H1 (cell line): Measurements from ENCODE around the gene NPHP3. TPM values are rescaled to one million over a fixed set of nuclear protein-coding genes. Genes with fewer than 3 reads are reported as not detected.
A peak's percentile ranks its signal among the peaks of the same experiment; 100 is the strongest.

ENCODE experiments used
- BACH1 ChIP-seq: IDR thresholded peaks from 2 replicates; pipeline ENCODE4 v1.6.1; 2012; ENCODE audit warnings: low read length, improper control_type of control experiment
- BRCA1 ChIP-seq: IDR thresholded peaks from 2 replicates; pipeline ENCODE4 v1.6.1; 2012; ENCODE audit warnings: low read depth, low read length, improper control_type of control experiment
- CEBPB ChIP-seq: IDR thresholded peaks from 2 replicates; pipeline ENCODE4 v1.6.1; 2012; ENCODE audit warnings: low read depth, low read length
- CHD2 ChIP-seq: IDR thresholded peaks from 2 replicates; pipeline ENCODE4 v1.6.1; 2012; ENCODE audit warnings: low read length, improper control_type of control experiment
- HDAC6 ChIP-seq: IDR thresholded peaks from one replicate; pipeline ENCODE4 v1.7.1; 2012; ENCODE audit warnings: low read depth, mild to moderate bottlenecking, inconsistent platforms, low read length, moderate library complexity
- JUN ChIP-seq: IDR thresholded peaks from 2 replicates; pipeline ENCODE4 v1.6.1; 2011; ENCODE audit warnings: low read depth, mild to moderate bottlenecking, improper control_type of control experiment, low read length
- JUND ChIP-seq: IDR thresholded peaks from 2 replicates; pipeline ENCODE4 v1.6.1; 2011; ENCODE audit warnings: mild to moderate bottlenecking, improper control_type of control experiment, low read length
- MAFK ChIP-seq: IDR thresholded peaks from 2 replicates; pipeline ENCODE4 v1.6.1; 2012; ENCODE audit warnings: low read depth, mild to moderate bottlenecking, improper control_type of control experiment, low read length
- NANOG ChIP-seq: IDR thresholded peaks from 2 replicates; pipeline ENCODE4 v1.6.1; 2011; ENCODE audit warnings: low read length, low read depth, mild to moderate bottlenecking, inconsistent platforms; ENCODE audit not compliant: insufficient read depth, poor library complexity, severe bottlenecking
- POU5F1 ChIP-seq: IDR thresholded peaks from 2 replicates; pipeline ENCODE4 v1.6.1; 2011; ENCODE audit warnings: low read depth, mild to moderate bottlenecking, low read length, moderate library complexity
- RBBP5 ChIP-seq: IDR thresholded peaks from 2 replicates; pipeline ENCODE4 v1.7.1; 2012; ENCODE audit warnings: low read depth, mild to moderate bottlenecking, inconsistent platforms, low read length, moderate library complexity, borderline replicate concordance
- RNF2 ChIP-seq: fragments of 200-900, 300-1000 bp; sonication (generic); IDR thresholded peaks from 2 replicates; pipeline ENCODE4 v1.7.1; 2016; ENCODE audit warnings: borderline replicate concordance, low read depth, mild to moderate bottlenecking, antibody characterized with exemption, low read length; ENCODE audit not compliant: poor library complexity, severe bottlenecking; ENCODE audit errors: missing control alignments
- RXRA ChIP-seq: IDR thresholded peaks from 2 replicates; pipeline ENCODE4 v1.6.1; 2011; ENCODE audit warnings: low read depth, mild to moderate bottlenecking, low read length, moderate library complexity; ENCODE audit not compliant: insufficient read depth
- SP2 ChIP-seq: IDR thresholded peaks from 2 replicates; pipeline ENCODE4 v1.6.1; 2012; ENCODE audit warnings: mild to moderate bottlenecking, low read length, inconsistent platforms
- SRF ChIP-seq: IDR thresholded peaks from 2 replicates; pipeline ENCODE4 v1.6.1; 2011; ENCODE audit warnings: mild to moderate bottlenecking, low read depth, low read length, moderate library complexity
- TAF1 ChIP-seq: IDR thresholded peaks from 2 replicates; pipeline ENCODE4 v1.6.1; 2011; ENCODE audit warnings: mild to moderate bottlenecking, low read depth, low read length
- YY1 ChIP-seq: IDR thresholded peaks from 2 replicates; pipeline ENCODE4 v1.6.1; 2011; ENCODE audit warnings: low read depth, mild to moderate bottlenecking, low read length
- polyA plus RNA-seq, 7 experiments: library from polyadenylated mRNA; depleted of rRNA in 3 of 7; stranded (reverse) in 5 of 7; unstranded in 2 of 7; fragments of >200 nt in 5 of 7; fragments of 200-250 nt in 2 of 7; gene quantifications; 1 replicate in 5 of 7; 2 replicates in 1 of 7; 4 replicates in 1 of 7; pipeline versions ENCODE4 v1.2.1 to v1.2.3, GENCODE V29; 2011 to 2013; ENCODE audit warnings: missing spikeins in 2 of 7, mixed read lengths in 2 of 7
- total RNA-seq: library from RNA; stranded (reverse); fragmentation: NEBNext Ultra II Directional; extraction: Animal tissue kit (Norgen Biotek cat#: 25700); gene quantifications from 2 replicates; pipeline ENCODE4 v1.2.1, GENCODE V29; 2021
- TF ChIP-seq, protein P1 (sequence below), 3 experiments: IDR thresholded peaks; 1 replicate in 2 of 3; 2 replicates in 1 of 3; pipeline versions ENCODE4 v1.5.1 to v1.6.1; 2011; ENCODE audit warnings: low read length in 3 of 3, mild to moderate bottlenecking in 3 of 3, inconsistent platforms in 2 of 3, low read depth in 1 of 3, moderate library complexity in 1 of 3; ENCODE audit not compliant: insufficient read depth in 1 of 3; ENCODE audit errors: control extremely low read depth in 1 of 3
- TF ChIP-seq, protein P2 (sequence below): IDR thresholded peaks from 2 replicates; pipeline ENCODE4 v1.6.1; 2012; ENCODE audit warnings: low read length, inconsistent platforms
- TF ChIP-seq, protein P3 (sequence below): IDR thresholded peaks from 2 replicates; pipeline ENCODE4 v1.6.1; 2012; ENCODE audit warnings: inconsistent platforms

NPHP3 gene
- total and polyA plus RNA-seq, 2 of the 8 experiments (the other 6 are each of a cell fraction or from before 2014, with no cell fraction given), result 6.8 to 14.8 TPM

DNA sequence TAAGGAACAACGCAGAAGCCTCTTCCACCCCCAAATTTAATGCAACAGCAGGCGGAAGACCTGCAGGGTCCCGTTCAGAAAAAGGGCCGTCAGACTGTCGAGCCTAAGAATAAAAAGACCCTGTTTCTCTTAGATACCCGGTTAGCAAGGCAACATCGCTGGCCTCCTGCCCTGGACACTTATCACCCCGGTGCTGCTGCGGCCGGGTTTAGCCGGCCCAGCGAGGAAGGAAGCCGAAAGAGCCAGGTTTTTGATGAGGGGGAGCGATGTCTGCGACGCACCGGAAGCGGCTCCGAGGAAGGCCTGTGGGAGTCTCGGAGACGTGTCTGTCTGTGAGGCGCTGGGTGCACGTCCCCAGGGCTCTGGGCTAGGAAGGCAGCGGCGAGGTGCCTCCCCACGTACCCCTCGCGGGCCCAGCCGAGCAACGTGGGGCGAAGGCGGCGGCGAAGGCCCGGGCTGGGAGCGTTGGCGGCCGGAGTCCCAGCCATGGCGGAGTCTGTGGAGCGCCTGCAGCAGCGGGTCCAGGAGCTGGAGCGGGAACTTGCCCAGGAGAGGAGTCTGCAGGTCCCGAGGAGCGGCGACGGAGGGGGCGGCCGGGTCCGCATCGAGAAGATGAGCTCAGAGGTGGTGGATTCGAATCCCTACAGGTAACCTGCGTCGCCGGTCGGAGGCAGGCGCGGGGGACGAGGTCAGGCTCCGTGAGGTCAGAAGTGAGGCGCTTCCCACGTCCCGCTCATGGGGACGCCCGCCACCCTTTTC is 62.0 kb downstream of the NPHP3 start, which contains the start of gene UBA5 (continued):
- TF ChIP-seq, protein P1, sequence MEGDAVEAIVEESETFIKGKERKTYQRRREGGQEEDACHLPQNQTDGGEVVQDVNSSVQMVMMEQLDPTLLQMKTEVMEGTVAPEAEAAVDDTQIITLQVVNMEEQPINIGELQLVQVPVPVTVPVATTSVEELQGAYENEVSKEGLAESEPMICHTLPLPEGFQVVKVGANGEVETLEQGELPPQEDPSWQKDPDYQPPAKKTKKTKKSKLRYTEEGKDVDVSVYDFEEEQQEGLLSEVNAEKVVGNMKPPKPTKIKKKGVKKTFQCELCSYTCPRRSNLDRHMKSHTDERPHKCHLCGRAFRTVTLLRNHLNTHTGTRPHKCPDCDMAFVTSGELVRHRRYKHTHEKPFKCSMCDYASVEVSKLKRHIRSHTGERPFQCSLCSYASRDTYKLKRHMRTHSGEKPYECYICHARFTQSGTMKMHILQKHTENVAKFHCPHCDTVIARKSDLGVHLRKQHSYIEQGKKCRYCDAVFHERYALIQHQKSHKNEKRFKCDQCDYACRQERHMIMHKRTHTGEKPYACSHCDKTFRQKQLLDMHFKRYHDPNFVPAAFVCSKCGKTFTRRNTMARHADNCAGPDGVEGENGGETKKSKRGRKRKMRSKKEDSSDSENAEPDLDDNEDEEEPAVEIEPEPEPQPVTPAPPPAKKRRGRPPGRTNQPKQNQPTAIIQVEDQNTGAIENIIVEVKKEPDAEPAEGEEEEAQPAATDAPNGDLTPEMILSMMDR (IDR thresholded peaks at IDR 0.05; ENCODE audit: control extremely low read depth in 1 of 3, insufficient read depth in 1 of 3, low read depth in 1 of 3, low read length in 3 of 3), result no peak
- TF ChIP-seq CHD2 (no peak), SP2 (no peak), NANOG (no peak), MAFK (no peak), CEBPB (no peak), BACH1 (no peak), RNF2 (no peak), JUN (no peak), SRF (no peak), HDAC6 (no peak), RBBP5 (peak; percentile 95), RXRA (no peak), BRCA1 (no peak), JUND (no peak), YY1 (0 out of 2 replicates have a peak, but pooled peaks have one; percentile 2), POU5F1 (no peak), TAF1 (peak; percentile 72)
- TF ChIP-seq, protein P2, sequence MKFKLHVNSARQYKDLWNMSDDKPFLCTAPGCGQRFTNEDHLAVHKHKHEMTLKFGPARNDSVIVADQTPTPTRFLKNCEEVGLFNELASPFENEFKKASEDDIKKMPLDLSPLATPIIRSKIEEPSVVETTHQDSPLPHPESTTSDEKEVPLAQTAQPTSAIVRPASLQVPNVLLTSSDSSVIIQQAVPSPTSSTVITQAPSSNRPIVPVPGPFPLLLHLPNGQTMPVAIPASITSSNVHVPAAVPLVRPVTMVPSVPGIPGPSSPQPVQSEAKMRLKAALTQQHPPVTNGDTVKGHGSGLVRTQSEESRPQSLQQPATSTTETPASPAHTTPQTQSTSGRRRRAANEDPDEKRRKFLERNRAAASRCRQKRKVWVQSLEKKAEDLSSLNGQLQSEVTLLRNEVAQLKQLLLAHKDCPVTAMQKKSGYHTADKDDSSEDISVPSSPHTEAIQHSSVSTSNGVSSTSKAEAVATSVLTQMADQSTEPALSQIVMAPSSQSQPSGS, result no peak
- TF ChIP-seq, protein P3, sequence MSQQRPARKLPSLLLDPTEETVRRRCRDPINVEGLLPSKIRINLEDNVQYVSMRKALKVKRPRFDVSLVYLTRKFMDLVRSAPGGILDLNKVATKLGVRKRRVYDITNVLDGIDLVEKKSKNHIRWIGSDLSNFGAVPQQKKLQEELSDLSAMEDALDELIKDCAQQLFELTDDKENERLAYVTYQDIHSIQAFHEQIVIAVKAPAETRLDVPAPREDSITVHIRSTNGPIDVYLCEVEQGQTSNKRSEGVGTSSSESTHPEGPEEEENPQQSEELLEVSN, result peak; percentile 18; the same call in 1 of the 2 replicates
